ENCODE data around the gene ZFHX2.
"Not testable (repeated sequence)": the region's sequence is repeated elsewhere in the genome, so short reads cannot be mapped to it uniquely, and the experiment has no call there.

The ZFHX2 gene

DNA sequence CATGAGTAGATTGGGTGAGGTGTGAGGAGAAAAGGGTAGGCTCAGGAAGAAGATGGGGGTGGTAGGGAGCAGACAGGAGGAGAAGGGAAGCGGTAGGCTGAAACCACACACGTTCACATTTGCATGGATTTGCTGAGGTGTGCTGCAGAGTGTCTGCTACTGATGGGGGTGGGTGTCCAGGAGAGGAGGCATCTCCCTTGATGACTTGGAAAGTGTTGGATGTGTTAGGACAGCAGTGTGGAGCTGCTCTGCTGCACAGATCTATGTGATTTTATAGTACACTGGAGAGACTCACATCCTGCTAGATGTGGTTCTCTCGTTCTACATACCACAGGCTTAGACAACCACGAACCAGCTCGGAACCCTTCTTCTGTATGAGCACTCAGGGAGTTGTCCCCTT is 9.3 kb downstream of the ZFHX2 start:
- no peak for DNase-seq (ENCODE audit: extremely low read depth, low read depth)
- TF ChIP-seq CTCF (IDR thresholded peaks at IDR 0.05; ENCODE audit: low read depth, low read length) = no peak

DNA sequence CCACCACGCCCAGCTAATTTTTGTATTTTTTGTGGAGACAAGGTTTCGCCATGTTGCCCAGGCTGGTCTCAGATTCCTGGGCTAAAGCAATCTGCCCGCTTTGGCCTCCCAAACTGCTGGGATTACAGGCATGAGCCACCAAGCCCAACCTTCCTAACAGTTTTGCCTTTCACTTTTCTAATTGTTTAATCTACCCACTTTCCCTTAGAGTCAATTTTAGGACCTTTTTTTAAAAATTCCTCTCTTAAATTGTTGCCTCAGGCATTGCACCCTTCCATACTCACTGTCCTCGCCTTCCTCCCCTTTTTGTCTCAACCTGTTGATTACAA is 11.5 kb downstream of the ZFHX2 start:
- DNase-seq (ENCODE audit: extremely low read depth, low read depth) = no peak

GRCh38 chr14:23539248-23540140 is 12.1 kb downstream of the ZFHX2 start:
- TF ChIP-seq CTCF (IDR thresholded peaks at IDR 0.05; ENCODE audit: low read depth, low read length) = peak; percentile 66
- DNase-seq (ENCODE audit: extremely low read depth, low read depth) = no peak

More for the DNA sequence above, 11.5 kb downstream of the ZFHX2 start:
- TF ChIP-seq CTCF (IDR thresholded peaks at IDR 0.05; ENCODE audit: low read depth, low read length) = no peak

- DNase-seq (ENCODE audit: extremely low read depth, low read depth) = no peak
- TF ChIP-seq CTCF (IDR thresholded peaks at IDR 0.05; ENCODE audit: low read depth, low read length) = no peak
Observed at GRCh38 chr14:23538785-23539184, 12.8 kb downstream of the ZFHX2 start.

- no peak for TF ChIP-seq CTCF (IDR thresholded peaks at IDR 0.05; ENCODE audit: low read depth, low read length)
- no peak for DNase-seq (ENCODE audit: extremely low read depth, low read depth)
Observed at GRCh38 chr14:23538050-23538718, 13.4 kb downstream of the ZFHX2 start.

DNA sequence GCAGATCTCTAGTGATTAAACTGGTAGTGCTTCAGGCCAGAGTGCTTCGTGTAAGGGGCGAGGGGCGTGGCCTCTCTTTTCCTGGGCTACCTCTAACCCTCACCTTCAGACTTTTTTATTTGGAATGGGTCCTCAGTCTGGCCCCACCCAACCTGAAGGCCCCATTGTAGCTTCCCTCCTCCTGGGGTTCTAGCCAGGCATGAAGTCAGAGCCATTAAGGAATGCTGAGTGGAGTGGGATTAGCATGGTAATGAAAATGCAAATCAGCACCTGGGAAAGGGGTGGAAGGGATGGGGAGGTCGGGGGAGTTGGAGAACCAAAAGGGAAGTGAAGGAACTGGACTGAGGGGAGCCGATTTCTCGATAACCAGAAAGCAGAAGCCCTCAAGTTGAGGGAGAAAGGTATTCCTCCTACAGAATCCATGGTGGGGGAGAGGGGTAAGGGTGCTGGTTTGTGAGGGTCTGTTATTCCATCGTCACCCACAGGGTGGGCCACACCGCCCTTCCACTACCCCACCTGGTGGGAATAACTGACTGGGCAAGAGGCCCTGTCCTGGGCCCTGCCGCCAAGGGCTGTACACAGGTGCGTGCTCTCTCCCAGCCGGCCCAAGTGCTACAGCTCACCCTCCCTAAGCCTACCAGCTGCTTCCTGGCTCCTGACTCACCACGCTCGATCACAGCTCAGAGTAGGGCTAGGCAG is 14.1 kb downstream of the ZFHX2 start:
- DNase-seq (ENCODE audit: extremely low read depth, low read depth) = no peak
- TF ChIP-seq CTCF (IDR thresholded peaks at IDR 0.05; ENCODE audit: low read depth, low read length) = no peak

GRCh38 chr14:23536906-23537305 is 14.7 kb downstream of the ZFHX2 start:
- not testable (repeated sequence) for DNase-seq (ENCODE audit: extremely low read depth, low read depth)

All from AG09319 (cell line).